ENCODE data around the gene OR9G1.

DNA sequence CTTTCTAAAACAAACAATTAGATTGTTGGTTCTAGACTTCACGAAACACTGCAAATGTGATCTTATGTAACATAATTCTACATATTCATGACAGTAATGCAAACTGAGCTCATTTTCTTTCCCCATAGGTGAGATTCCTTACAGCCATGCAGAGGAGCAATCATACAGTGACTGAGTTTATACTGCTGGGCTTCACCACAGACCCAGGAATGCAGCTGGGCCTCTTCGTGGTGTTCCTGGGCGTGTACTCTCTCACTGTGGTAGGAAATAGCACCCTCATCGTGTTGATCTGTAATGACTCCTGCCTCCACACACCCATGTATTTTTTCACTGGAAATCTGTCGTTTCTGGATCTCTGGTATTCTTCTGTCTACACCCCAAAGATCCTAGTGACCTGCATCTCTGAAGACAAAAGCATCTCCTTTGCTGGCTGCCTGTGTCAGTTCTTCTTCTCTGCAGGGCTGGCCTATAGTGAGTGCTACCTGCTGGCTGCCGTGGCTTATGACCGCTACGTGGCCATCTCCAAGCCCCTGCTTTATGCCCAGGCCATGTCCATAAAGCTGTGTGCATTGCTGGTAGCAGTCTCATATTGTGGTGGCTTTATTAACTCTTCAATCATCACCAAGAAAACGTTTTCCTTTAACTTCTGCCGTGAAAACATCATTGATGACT is 1.5 kb downstream of the OR9G1 start:
- TF ChIP-seq POLR2AphosphoS5 (IDR thresholded peaks at IDR 0.05) (no peak), POLR2A (IDR thresholded peaks at IDR 0.05) (no peak)
- TF ChIP-seq, protein P1, sequence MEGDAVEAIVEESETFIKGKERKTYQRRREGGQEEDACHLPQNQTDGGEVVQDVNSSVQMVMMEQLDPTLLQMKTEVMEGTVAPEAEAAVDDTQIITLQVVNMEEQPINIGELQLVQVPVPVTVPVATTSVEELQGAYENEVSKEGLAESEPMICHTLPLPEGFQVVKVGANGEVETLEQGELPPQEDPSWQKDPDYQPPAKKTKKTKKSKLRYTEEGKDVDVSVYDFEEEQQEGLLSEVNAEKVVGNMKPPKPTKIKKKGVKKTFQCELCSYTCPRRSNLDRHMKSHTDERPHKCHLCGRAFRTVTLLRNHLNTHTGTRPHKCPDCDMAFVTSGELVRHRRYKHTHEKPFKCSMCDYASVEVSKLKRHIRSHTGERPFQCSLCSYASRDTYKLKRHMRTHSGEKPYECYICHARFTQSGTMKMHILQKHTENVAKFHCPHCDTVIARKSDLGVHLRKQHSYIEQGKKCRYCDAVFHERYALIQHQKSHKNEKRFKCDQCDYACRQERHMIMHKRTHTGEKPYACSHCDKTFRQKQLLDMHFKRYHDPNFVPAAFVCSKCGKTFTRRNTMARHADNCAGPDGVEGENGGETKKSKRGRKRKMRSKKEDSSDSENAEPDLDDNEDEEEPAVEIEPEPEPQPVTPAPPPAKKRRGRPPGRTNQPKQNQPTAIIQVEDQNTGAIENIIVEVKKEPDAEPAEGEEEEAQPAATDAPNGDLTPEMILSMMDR (IDR thresholded peaks at IDR 0.05 in 8 of 11, conservative IDR thresholded peaks at IDR 0.05 in 3 of 11): no peak
